ENCODE results near the gene URB1. TPM values are rescaled to one million over a fixed set of nuclear protein-coding genes. Genes with fewer than 3 reads are reported as not detected.

URB1 gene
- total RNA-seq, 1 experiment from 2014 or later = 17.1 TPM

GRCh38 chr21:32427958-32428623, 35.3 kb upstream of the URB1 start:
- H3K27me3 Mint-ChIP-seq (ENCODE audit: insufficient read depth, unreplicated experiment) = no peaks in the 10 kb centered on the region
- Histone ChIP-seq H3K27me3 (replicated peaks; ENCODE audit: control insufficient read depth, insufficient read depth, low read length) (no peaks in the 10 kb centered on the region), H3K9me3 (no peaks in the 10 kb centered on the region), H3K4me1 (0 out of 2 replicates have a peak, but pooled peaks cover 6% of the 10 kb centered on the region), H3K36me3 (ENCODE audit: control insufficient read depth, insufficient read depth, low read length) (no peaks in the 10 kb centered on the region), H3K4me3 (ENCODE audit: low read depth, low read length) (no peak overlapping the region)
- no peak for DNase-seq
- ChIA-PET POLR2A (no interaction called here), CTCF (no interaction called here)
- no peaks in the 10 kb centered on the region for H3K36me3 Mint-ChIP-seq (ENCODE audit: insufficient read depth, unreplicated experiment)
- no TSS peak for BruUV-seq (replicated peaks)
- TF ChIP-seq CTCF (IDR thresholded peaks at IDR 0.05; ENCODE audit: insufficient read depth in 1 of 2, low read depth in 1 of 2, low read length in 1 of 2, severe bottlenecking in 1 of 2, unreplicated experiment in 1 of 2) = no peak
- intact Hi-C loops (cut with micrococcal nuclease; ENCODE audit: unreplicated experiment) = no loop called here
- H3K4me1 Mint-ChIP-seq (ENCODE audit: low read depth, unreplicated experiment) = peaks cover 5% of the 10 kb centered on the region
- no peak overlapping the region for H3K27ac Mint-ChIP-seq (ENCODE audit: unreplicated experiment)
- H3K9me3 Mint-ChIP-seq (ENCODE audit: unreplicated experiment) = no peaks in the 10 kb centered on the region
- no peak overlapping the region for H3K4me3 Mint-ChIP-seq (ENCODE audit: unreplicated experiment)

GRCh38 chr21:32426592-32427051, 33.8 kb upstream of the URB1 start:
- no peak overlapping the region for H3K27ac Mint-ChIP-seq (ENCODE audit: unreplicated experiment)
- no peak for TF ChIP-seq CTCF (IDR thresholded peaks at IDR 0.05; ENCODE audit: insufficient read depth in 1 of 2, low read depth in 1 of 2, low read length in 1 of 2, severe bottlenecking in 1 of 2, unreplicated experiment in 1 of 2)
- H3K27me3 ChIP-seq (replicated peaks; ENCODE audit: control insufficient read depth, insufficient read depth, low read length) = no peaks in the 10 kb centered on the region
- peaks cover 4% of the 10 kb centered on the region for H3K27me3 Mint-ChIP-seq (ENCODE audit: insufficient read depth, unreplicated experiment)
- no peaks in the 10 kb centered on the region for H3K4me1 Mint-ChIP-seq (ENCODE audit: low read depth, unreplicated experiment)
- CTCF ChIA-PET = no interaction called here
- peaks cover 10% of the 10 kb centered on the region for H3K9me3 Mint-ChIP-seq (ENCODE audit: unreplicated experiment)
- no peaks in the 10 kb centered on the region for H3K4me1 ChIP-seq
- DNase-seq = no peak
- POLR2A ChIA-PET = no interaction called here
- no peaks in the 10 kb centered on the region for H3K9me3 ChIP-seq
- H3K36me3 ChIP-seq (ENCODE audit: control insufficient read depth, insufficient read depth, low read length) = no peaks in the 10 kb centered on the region
- no peak overlapping the region for H3K4me3 Mint-ChIP-seq (ENCODE audit: unreplicated experiment)
- no peaks in the 10 kb centered on the region for H3K36me3 Mint-ChIP-seq (ENCODE audit: insufficient read depth, unreplicated experiment)
- no TSS peak for BruUV-seq (replicated peaks)
- intact Hi-C loops (cut with micrococcal nuclease; ENCODE audit: unreplicated experiment) = no loop called here
- H3K4me3 ChIP-seq (ENCODE audit: low read depth, low read length) = no peak overlapping the region

- H3K4me3 Mint-ChIP-seq (ENCODE audit: unreplicated experiment) = no peak overlapping the region
- Histone ChIP-seq H3K9me3 (no peaks in the 10 kb centered on the region), H3K27me3 (replicated peaks; ENCODE audit: control insufficient read depth, insufficient read depth, low read length) (no peaks in the 10 kb centered on the region), H3K4me3 (ENCODE audit: low read depth, low read length) (no peak overlapping the region), H3K36me3 (ENCODE audit: control insufficient read depth, insufficient read depth, low read length) (no peaks in the 10 kb centered on the region), H3K4me1 (no peaks in the 10 kb centered on the region)
- intact Hi-C loops (cut with micrococcal nuclease; ENCODE audit: unreplicated experiment) = no loop called here
- BruUV-seq (replicated peaks) = no TSS peak
- H3K27ac Mint-ChIP-seq (ENCODE audit: unreplicated experiment) = no peak overlapping the region
- TF ChIP-seq CTCF (IDR thresholded peaks at IDR 0.05; ENCODE audit: insufficient read depth in 1 of 2, low read depth in 1 of 2, low read length in 1 of 2, severe bottlenecking in 1 of 2, unreplicated experiment in 1 of 2) = no peak
- CTCF ChIA-PET = no interaction called here
- no peaks in the 10 kb centered on the region for H3K36me3 Mint-ChIP-seq (ENCODE audit: insufficient read depth, unreplicated experiment)
- peaks cover 4% of the 10 kb centered on the region for H3K27me3 Mint-ChIP-seq (ENCODE audit: insufficient read depth, unreplicated experiment)
- no peak for DNase-seq
- peaks cover 11% of the 10 kb centered on the region for H3K9me3 Mint-ChIP-seq (ENCODE audit: unreplicated experiment)
- no peaks in the 10 kb centered on the region for H3K4me1 Mint-ChIP-seq (ENCODE audit: low read depth, unreplicated experiment)
- POLR2A ChIA-PET = no interaction called here
These were observed 33.3 kb upstream of the URB1 start for GRCh38 chr21:32426066-32426465.
